Smooth muscle cell (in vitro differentiated cells): ENCODE measurements around the gene HMGN4. TPM values are rescaled to one million over a fixed set of nuclear protein-coding genes. Genes with fewer than 3 reads are reported as not detected.

Source experiments
- DNase-seq: peaks from one replicate; lab custom pipeline; 2025; ENCODE audit not compliant: unreplicated experiment; lab: John Stamatoyannopoulos, UW
- H2AFZ ChIP-seq: fragments of 200-600 bp; sonication (generic); 2 replicates; pipeline ENCODE4 v1.6.0; 2016; ENCODE audit warnings: antibody characterized with exemption, low read depth, mild to moderate bottlenecking
- H3F3A ChIP-seq: fragments of 200-600 bp; sonication (generic); 2 replicates; pipeline ENCODE4 v1.6.0; 2017; ENCODE audit warnings: antibody characterized with exemption, low read depth
- H3K27ac ChIP-seq: fragments of 200-600 bp; sonication (generic); 2 replicates; pipeline ENCODE4 v1.5.1; 2016; ENCODE audit warnings: low read depth, mild to moderate bottlenecking
- H3K27me3 ChIP-seq: fragments of 200-600 bp; sonication (generic); 2 replicates; pipeline ENCODE4 v1.6.1; 2016; ENCODE audit warnings: low read depth, mild to moderate bottlenecking
- H3K36me3 ChIP-seq: fragments of 200-600 bp; sonication (generic); 2 replicates; pipeline ENCODE4 v1.5.1; 2016; ENCODE audit warnings: low read depth
- H3K4me1 ChIP-seq: fragments of 200-600 bp; sonication (generic); 2 replicates; pipeline ENCODE4 v1.5.1; 2016; ENCODE audit warnings: low read depth
- H3K4me2 ChIP-seq: fragments of 200-600 bp; sonication (generic); 2 replicates; pipeline ENCODE4 v1.6.0; 2016; ENCODE audit warnings: mild to moderate bottlenecking
- H3K4me3 ChIP-seq: fragments of 200-600 bp; sonication (generic); 2 replicates; pipeline ENCODE4 v1.5.1; 2016; ENCODE audit warnings: mild to moderate bottlenecking
- H3K79me2 ChIP-seq: fragments of 200-600 bp; sonication (generic); 2 replicates; pipeline ENCODE4 v1.6.0; 2016; ENCODE audit warnings: low read depth, mild to moderate bottlenecking
- H3K9ac ChIP-seq: fragments of 200-600 bp; sonication (generic); 2 replicates; pipeline ENCODE4 v1.6.0; 2016; ENCODE audit warnings: low read depth
- H3K9me3 ChIP-seq: fragments of 200-600 bp; sonication (generic); replicated peaks from 2 replicates; pipeline ENCODE4 v1.5.1; 2016; ENCODE audit warnings: low read depth
- H4K20me1 ChIP-seq: fragments of 200-600 bp; sonication (generic); 2 replicates; pipeline ENCODE4 v1.6.0; 2016; ENCODE audit warnings: low read depth
- CTCF ChIP-seq: fragments of 200-600 bp; sonication (generic); IDR thresholded peaks from 2 replicates; pipeline ENCODE4 v1.5.1; 2017; ENCODE audit warnings: borderline replicate concordance, mild to moderate bottlenecking, antibody characterized with exemption; ENCODE audit not compliant: insufficient read depth, poor library complexity, severe bottlenecking
- WGBS: methylation state at CpG from one replicate; pipeline ENCODE4 v1.1.7; 2016; ENCODE audit warnings: low lambda C conversion rate; 5-methylcytosine and 5-hydroxymethylcytosine counted together
- polyA plus RNA-seq: library from polyadenylated mRNA; unstranded; fragments of >200 nt; fragmentation: Nextera tagmentation; extraction: Ambion mirVana; gene quantifications from 2 replicates; pipeline ENCODE4 v1.2.1, GENCODE V29; 2016
- small RNA-seq: library from RNA; depleted of rRNA; stranded (forward); fragments of <200 nt; gene quantifications from one replicate; pipeline ENCODE3, GENCODE V24; 2014
- total RNA-seq: library from RNA; depleted of rRNA; stranded (reverse); fragments of >200 nt; gene quantifications from 2 replicates; pipeline ENCODE4 v1.2.3, GENCODE V29; 2014

HMGN4 gene
- total and polyA plus RNA-seq, 2 experiments from 2014 or later, result 39.4 to 53.6 TPM

GRCh38 chr6:26594131-26594498 lies 55.9 kb downstream of the HMGN4 start:
- 6% methylated on average over 6 of the region's 6 CpGs for WGBS
- Histone ChIP-seq H2AFZ (peak overlapping the region; percentile 76), H3K79me2 (peaks cover 17% of the 10 kb centered on the region), H3K9ac (no peak overlapping the region), H3K9me3 (no peaks in the 10 kb centered on the region), H4K20me1 (no peaks in the 10 kb centered on the region), H3K4me3 (peak overlapping the region; percentile 99), H3K4me1 (peaks cover 8% of the 10 kb centered on the region), H3F3A (no peaks in the 10 kb centered on the region), H3K27me3 (no peaks in the 10 kb centered on the region), H3K27ac (no peak overlapping the region), H3K36me3 (no peaks in the 10 kb centered on the region), H3K4me2 (peak overlapping the region; percentile 94)
- no peak for TF ChIP-seq CTCF
- DNase-seq, result no peak

- Histone ChIP-seq H3K27ac (no peak overlapping the region), H2AFZ (peak overlapping the region; percentile 69), H3K36me3 (no peaks in the 10 kb centered on the region), H3K4me1 (peaks cover 8% of the 10 kb centered on the region), H3K4me3 (peak overlapping the region; percentile 99), H3F3A (no peaks in the 10 kb centered on the region), H3K9ac (no peak overlapping the region), H3K79me2 (peaks cover 17% of the 10 kb centered on the region), H3K9me3 (no peaks in the 10 kb centered on the region), H4K20me1 (no peaks in the 10 kb centered on the region), H3K4me2 (peak overlapping the region; percentile 94), H3K27me3 (no peaks in the 10 kb centered on the region)
- 12% methylated on average over 23 of the region's 23 CpGs for WGBS
- no peak for TF ChIP-seq CTCF
- no peak for DNase-seq
Observed at GRCh38 chr6:26594730-26595632, 56.8 kb downstream of the HMGN4 start.

GRCh38 chr6:26595669-26596269 lies 57.6 kb downstream of the HMGN4 start:
- Histone ChIP-seq H2AFZ (peak overlapping the region; percentile 69), H3K79me2 (peaks cover 17% of the 10 kb centered on the region), H3K4me1 (peaks cover 8% of the 10 kb centered on the region), H3K27me3 (no peaks in the 10 kb centered on the region), H3K27ac (peak overlapping the region; percentile 69), H4K20me1 (no peaks in the 10 kb centered on the region), H3K9ac (no peak overlapping the region), H3K4me3 (peak overlapping the region; percentile 99), H3F3A (no peaks in the 10 kb centered on the region), H3K36me3 (no peaks in the 10 kb centered on the region), H3K4me2 (peak overlapping the region; percentile 94), H3K9me3 (no peaks in the 10 kb centered on the region)
- peak; percentile 78 for DNase-seq
- peak; percentile 98 for TF ChIP-seq CTCF
- 2% methylated on average over 39 of the region's 39 CpGs for WGBS

Small RNA genes within 50 kb of the gene (small RNA-seq; reads per million reads assigned to genes)
- not detected for gene RNU6-502P

Other genes starting within 250 kb of the HMGN4 start
- 5.1 and 19.7 TPM in 2 replicates for gene BTN3A2, start 173.2 kb upstream of the HMGN4 start, total RNA-seq
- 7.6 and 13.3 TPM in 2 replicates for gene BTN3A2, start 173.2 kb upstream of the HMGN4 start, polyA plus RNA-seq
- 11.1 and 12.1 TPM in 2 replicates for gene BTN2A2, start 155.3 kb upstream of the HMGN4 start, total RNA-seq
- gene BTN2A2, start 155.3 kb upstream of the HMGN4 start, polyA plus RNA-seq, result 6.3 and 12.1 TPM in 2 replicates
- 19.1 and 33.3 TPM in 2 replicates for gene BTN3A1, start 136.1 kb upstream of the HMGN4 start, total RNA-seq
- 9.2 and 13.5 TPM in 2 replicates for gene BTN3A1, start 136.1 kb upstream of the HMGN4 start, polyA plus RNA-seq
- gene BTN3A3, start 97.9 kb upstream of the HMGN4 start, total RNA-seq, result 1.8 and 3.5 TPM in 2 replicates
- 1.5 and 2.9 TPM in 2 replicates for gene BTN3A3, start 97.9 kb upstream of the HMGN4 start, polyA plus RNA-seq
- gene BTN2A1, start 80.4 kb upstream of the HMGN4 start, total RNA-seq, result 27.2 and 40.5 TPM in 2 replicates
- 31.1 and 36.3 TPM in 2 replicates for gene BTN2A1, start 80.4 kb upstream of the HMGN4 start, polyA plus RNA-seq
- 0.27 TPM in 1 of 2 replicates, not detected in the other for gene BTN1A1, start 38.1 kb upstream of the HMGN4 start, total RNA-seq
- gene BTN1A1, start 38.1 kb upstream of the HMGN4 start, polyA plus RNA-seq, result not detected in 2 replicates
- gene ABT1, start 58.6 kb downstream of the HMGN4 start, total RNA-seq, result 22.8 and 23.7 TPM in 2 replicates
- gene ABT1, start 58.6 kb downstream of the HMGN4 start, polyA plus RNA-seq, result 34.9 and 40.2 TPM in 2 replicates
- 23.3 and 23.9 TPM in 2 replicates for gene ZNF322, start 121.4 kb downstream of the HMGN4 start, total RNA-seq
- gene ZNF322, start 121.4 kb downstream of the HMGN4 start, polyA plus RNA-seq, result 13.7 and 16.7 TPM in 2 replicates